K562 (cell line): ENCODE measurements around the gene CHMP5.

Source experiments
- BRCA1 ChIP-seq, 2 experiments: fragments of 450-650 bp in 1 of 2; sonication (generic) in 1 of 2; formaldehyde crosslinking in 1 of 2; IDR thresholded peaks; 2 replicates each; pipeline versions ENCODE4 v1.5.0 to v1.6.1; 2017 to 2020; ENCODE audit warnings: mild to moderate bottlenecking in 1 of 2, missing genetic modification reagents in 1 of 2
- EZH2 ChIP-seq: IDR thresholded peaks from 2 replicates; pipeline ENCODE4 v1.6.1; 2012; ENCODE audit warnings: low read depth, mild to moderate bottlenecking, inconsistent platforms, low read length, borderline replicate concordance
- KLF1 ChIP-seq: fragments of 450-650 bp; IDR thresholded peaks from 2 replicates; pipeline ENCODE4 v1.6.1; 2016; ENCODE audit warnings: missing genetic modification characterization, missing compliant biosample characterization
- NCOA2 ChIP-seq, 2 experiments: fragments of 450-650 bp; IDR thresholded peaks; 2 replicates each; pipeline ENCODE4 v1.6.1; 2018; ENCODE audit warnings: mild to moderate bottlenecking in 2 of 2, moderate library complexity in 1 of 2; ENCODE audit not compliant: partially characterized antibody in 2 of 2
- TAF9B ChIP-seq: fragments of 450-650 bp; IDR thresholded peaks from 2 replicates; pipeline ENCODE4 v1.6.1; 2018; ENCODE audit warnings: mild to moderate bottlenecking; ENCODE audit not compliant: partially characterized antibody
- ZSCAN29 ChIP-seq: fragments of 450-650 bp; IDR thresholded peaks from 2 replicates; pipeline ENCODE4 v1.6.1; 2017
- ZZZ3 ChIP-seq: fragments of 450-650 bp; IDR thresholded peaks from 2 replicates; pipeline ENCODE4 v1.6.1; 2016; ENCODE audit warnings: antibody characterized with exemption, mild to moderate bottlenecking, moderate library complexity
- TF ChIP-seq, protein P1 (sequence below): fragments of 150-350 bp; conservative IDR thresholded peaks from 2 replicates; pipeline ENCODE4 v1.6.1; 2014; ENCODE audit warnings: low read length
- TF ChIP-seq, protein P2 (sequence below): sonication (generic); formaldehyde crosslinking; IDR thresholded peaks from 2 replicates; pipeline ENCODE4 v1.8.0; 2022; ENCODE audit warnings: mild to moderate bottlenecking, missing genetic modification reagents

DNA sequence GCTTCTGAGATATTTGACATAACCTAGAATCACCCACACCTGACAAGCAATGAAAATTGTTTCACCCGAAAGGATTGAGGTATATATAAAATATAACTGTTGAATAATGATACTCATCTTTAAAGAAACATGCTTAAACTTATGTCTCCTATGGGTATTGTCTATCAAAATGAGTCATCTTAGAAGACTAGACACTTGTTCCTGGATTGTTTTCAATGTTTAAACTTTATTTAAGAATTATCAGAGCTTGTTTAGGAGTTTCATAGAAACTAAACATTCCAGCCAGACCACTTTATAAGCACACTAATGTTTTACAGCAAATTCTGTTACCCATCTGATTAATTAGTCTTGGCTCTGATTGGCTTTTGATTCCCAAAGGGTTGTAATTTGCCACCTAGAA lies 45.1 kb downstream of the CHMP5 start:
- no peak for TF ChIP-seq EZH2
- TF ChIP-seq BRCA1 (IDR thresholded peaks at IDR 0.05) = no peak
- TF ChIP-seq BRCA1 (CRISPR knock-in tag; IDR thresholded peaks at IDR 0.05) = no peak
- TF ChIP-seq ZSCAN29 = no peak
- no peak for TF ChIP-seq NCOA2 (IDR thresholded peaks at IDR 0.05; ENCODE audit: partially characterized antibody in 2 of 2)
- no peak for TF ChIP-seq KLF1 (tag)
- TF ChIP-seq, protein P1, sequence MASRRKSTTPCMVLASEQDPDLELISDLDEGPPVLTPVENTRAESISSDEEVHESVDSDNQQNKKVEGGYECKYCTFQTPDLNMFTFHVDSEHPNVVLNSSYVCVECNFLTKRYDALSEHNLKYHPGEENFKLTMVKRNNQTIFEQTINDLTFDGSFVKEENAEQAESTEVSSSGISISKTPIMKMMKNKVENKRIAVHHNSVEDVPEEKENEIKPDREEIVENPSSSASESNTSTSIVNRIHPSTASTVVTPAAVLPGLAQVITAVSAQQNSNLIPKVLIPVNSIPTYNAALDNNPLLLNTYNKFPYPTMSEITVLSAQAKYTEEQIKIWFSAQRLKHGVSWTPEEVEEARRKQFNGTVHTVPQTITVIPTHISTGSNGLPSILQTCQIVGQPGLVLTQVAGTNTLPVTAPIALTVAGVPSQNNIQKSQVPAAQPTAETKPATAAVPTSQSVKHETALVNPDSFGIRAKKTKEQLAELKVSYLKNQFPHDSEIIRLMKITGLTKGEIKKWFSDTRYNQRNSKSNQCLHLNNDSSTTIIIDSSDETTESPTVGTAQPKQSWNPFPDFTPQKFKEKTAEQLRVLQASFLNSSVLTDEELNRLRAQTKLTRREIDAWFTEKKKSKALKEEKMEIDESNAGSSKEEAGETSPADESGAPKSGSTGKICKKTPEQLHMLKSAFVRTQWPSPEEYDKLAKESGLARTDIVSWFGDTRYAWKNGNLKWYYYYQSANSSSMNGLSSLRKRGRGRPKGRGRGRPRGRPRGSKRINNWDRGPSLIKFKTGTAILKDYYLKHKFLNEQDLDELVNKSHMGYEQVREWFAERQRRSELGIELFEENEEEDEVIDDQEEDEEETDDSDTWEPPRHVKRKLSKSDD = no peak
- no peak for TF ChIP-seq ZZZ3
- TF ChIP-seq, protein P2, sequence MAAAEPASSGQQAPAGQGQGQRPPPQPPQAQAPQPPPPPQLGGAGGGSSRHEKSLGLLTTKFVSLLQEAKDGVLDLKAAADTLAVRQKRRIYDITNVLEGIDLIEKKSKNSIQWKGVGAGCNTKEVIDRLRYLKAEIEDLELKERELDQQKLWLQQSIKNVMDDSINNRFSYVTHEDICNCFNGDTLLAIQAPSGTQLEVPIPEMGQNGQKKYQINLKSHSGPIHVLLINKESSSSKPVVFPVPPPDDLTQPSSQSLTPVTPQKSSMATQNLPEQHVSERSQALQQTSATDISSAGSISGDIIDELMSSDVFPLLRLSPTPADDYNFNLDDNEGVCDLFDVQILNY (CRISPR knock-in tag) = no peak
- no peak for TF ChIP-seq TAF9B
